ACC112 (cell line): ENCODE results near the gene IL21.
A peak's percentile ranks its signal among the peaks of the same experiment; 100 is the strongest.

Experiments used
- H2AFZ ChIP-seq: fragments of 200-600 bp; sonication (generic); one replicate; pipeline ENCODE4 v1.6.0; 2017; ENCODE audit warnings: antibody characterized with exemption, low read length; ENCODE audit not compliant: unreplicated experiment
- H3K27ac ChIP-seq: fragments of 200-600 bp; sonication (generic); 2 replicates; pipeline ENCODE4 v1.5.1; 2014; ENCODE audit warnings: low read depth, mild to moderate bottlenecking, antibody characterized with exemption, low read length, moderate library complexity
- H3K27me3 ChIP-seq: fragments of 200-600 bp; sonication (generic); 2 replicates; pipeline ENCODE4 v1.6.1; 2014; ENCODE audit warnings: mild to moderate bottlenecking, antibody characterized with exemption, low read length, moderate library complexity, mixed read lengths; ENCODE audit not compliant: insufficient read depth
- H3K36me3 ChIP-seq: fragments of 200-600 bp; sonication (generic); 2 replicates; pipeline ENCODE4 v1.6.1; 2016; ENCODE audit warnings: mild to moderate bottlenecking, antibody characterized with exemption, low read length, moderate library complexity, mixed read lengths; ENCODE audit not compliant: insufficient read depth
- H3K4me1 ChIP-seq: fragments of 200-600 bp; sonication (generic); one replicate; pipeline ENCODE4 v1.6.1; 2016; ENCODE audit warnings: low read length, mixed read lengths; ENCODE audit not compliant: insufficient read depth, unreplicated experiment, control insufficient read depth
- H3K4me3 ChIP-seq: fragments of 200-600 bp; sonication (generic); 2 replicates; pipeline ENCODE4 v1.5.1; 2014; ENCODE audit warnings: mild to moderate bottlenecking, low read depth, low read length
- H3K79me2 ChIP-seq: fragments of 200-600 bp; sonication (generic); one replicate; pipeline ENCODE4 v1.6.0; 2016; ENCODE audit warnings: low read length; ENCODE audit not compliant: control insufficient read depth, unreplicated experiment, insufficient read depth

The IL21 gene

GRCh38 chr4:122621016-122621507 lies at the start of gene IL21:
Gene IL21 (minus strand): TSS chr4:122621066. CDS start chr4:122621011, 55 bp downstream.
- no peak within 1 kb of the TSS for H2AFZ ChIP-seq
- H3K79me2 ChIP-seq, result no peaks in the 10 kb centered on the region
- no peaks in the 10 kb centered on the region for H3K27me3 ChIP-seq
- H3K4me3 ChIP-seq, result no peak within 1 kb of the TSS
- H3K36me3 ChIP-seq, result no peaks in the 10 kb centered on the region
- H3K4me1 ChIP-seq, result peaks cover 13% of the 10 kb centered on the region
- no peak within 1 kb of the TSS for H3K27ac ChIP-seq

DNA sequence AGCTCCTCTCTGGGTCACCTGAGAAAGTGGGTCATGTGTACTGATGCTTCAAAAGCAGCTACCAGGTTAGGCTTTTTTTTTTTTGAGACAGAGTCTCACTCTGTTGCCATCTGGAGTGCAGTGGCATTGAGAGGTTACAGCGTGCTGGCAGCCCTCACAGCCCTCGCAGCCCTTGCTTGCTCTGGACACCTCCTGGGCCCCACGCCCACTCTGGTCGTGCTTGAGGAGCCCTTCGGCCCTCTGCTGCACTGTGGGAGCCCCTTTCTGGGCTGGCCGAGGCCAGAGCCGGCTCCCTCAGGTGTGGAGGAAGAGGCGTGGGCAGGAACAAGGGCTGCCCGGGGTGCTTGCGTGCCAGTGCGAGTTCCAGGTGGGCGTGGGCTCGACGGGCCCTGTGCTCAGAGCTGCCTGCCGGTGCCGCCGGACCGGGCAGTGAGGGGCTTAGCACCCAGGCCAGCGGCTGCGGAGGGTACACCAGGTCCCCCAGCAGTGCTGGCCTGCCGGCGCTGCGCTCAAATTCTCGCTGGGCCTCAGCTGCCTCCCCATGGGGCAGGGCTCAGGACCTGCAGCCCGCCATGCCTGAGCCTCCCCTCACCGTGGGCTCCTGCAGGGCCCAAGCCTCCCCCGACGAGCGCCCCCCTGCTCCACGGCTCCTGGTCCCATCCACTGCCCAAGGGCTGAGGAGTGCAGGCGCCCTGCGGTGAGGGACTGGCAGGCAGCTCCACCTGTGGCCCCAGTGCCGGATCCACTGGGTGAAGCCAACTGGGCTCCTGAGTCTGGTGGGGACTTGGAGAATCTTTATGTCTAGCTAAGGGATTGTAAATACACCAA lies 49.3 kb upstream of the IL21 start:
- H3K4me3 ChIP-seq, result no peak overlapping the region
- no peaks in the 10 kb centered on the region for H3K27me3 ChIP-seq
- no peak overlapping the region for H3K27ac ChIP-seq
- H3K36me3 ChIP-seq, result no peaks in the 10 kb centered on the region
- peaks cover 35% of the 10 kb centered on the region for H3K4me1 ChIP-seq
- no peak overlapping the region for H2AFZ ChIP-seq
- no peaks in the 10 kb centered on the region for H3K79me2 ChIP-seq

- Histone ChIP-seq H3K4me3 (peak overlapping the region; percentile 1; the same call in 1 of the 2 replicates), H3K27me3 (no peaks in the 10 kb centered on the region), H3K27ac (peak overlapping the region; percentile 93), H3K79me2 (no peaks in the 10 kb centered on the region), H3K4me1 (peaks cover 49% of the 10 kb centered on the region), H2AFZ (peak overlapping the region; percentile 74), H3K36me3 (no peaks in the 10 kb centered on the region)
These were observed 47.4 kb upstream of the IL21 start for GRCh38 chr4:122668241-122668640.

DNA sequence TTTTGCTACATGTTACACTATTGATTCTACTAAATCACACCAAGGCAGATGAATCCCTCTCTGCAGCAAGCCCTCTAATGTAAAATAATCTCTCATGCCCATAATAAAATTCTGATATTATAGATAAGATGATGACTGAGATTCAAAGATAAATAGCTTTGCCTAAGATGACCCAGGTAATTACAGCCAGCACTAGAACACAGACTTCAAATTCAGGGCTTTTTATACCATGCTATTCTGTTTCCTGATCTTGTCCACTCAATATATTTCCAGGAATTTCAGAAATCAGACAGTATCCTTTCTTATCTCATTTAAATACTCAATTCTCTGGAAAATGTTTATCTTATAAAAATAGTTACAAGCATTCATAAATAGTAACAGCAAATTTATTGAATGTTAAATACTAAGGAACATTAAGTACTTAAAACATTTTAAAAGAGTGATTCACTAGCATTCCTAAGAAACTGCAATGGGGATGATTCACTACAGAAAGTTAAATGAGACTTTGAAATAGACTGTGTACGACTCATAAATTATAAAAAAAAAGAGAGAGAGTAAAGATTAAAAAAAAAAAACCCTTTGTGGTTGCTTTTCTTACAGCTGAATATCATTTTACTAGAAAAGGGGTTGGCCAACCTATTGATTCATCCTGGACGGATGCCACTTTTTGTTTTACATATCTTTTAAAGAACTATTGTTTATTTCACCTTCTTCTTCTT lies 45.8 kb upstream of the IL21 start:
- Histone ChIP-seq H3K27me3 (no peaks in the 10 kb centered on the region), H2AFZ (no peak overlapping the region), H3K4me1 (peaks cover 49% of the 10 kb centered on the region), H3K4me3 (peak overlapping the region; percentile 10; the same call in 1 of the 2 replicates), H3K36me3 (no peaks in the 10 kb centered on the region), H3K27ac (peak overlapping the region; percentile 93), H3K79me2 (no peaks in the 10 kb centered on the region)

GRCh38 chr4:122665161-122665929 lies 44.5 kb upstream of the IL21 start:
- H3K4me3 ChIP-seq, result no peak overlapping the region
- peak overlapping the region; percentile 93 for H3K27ac ChIP-seq
- no peaks in the 10 kb centered on the region for H3K36me3 ChIP-seq
- no peaks in the 10 kb centered on the region for H3K79me2 ChIP-seq
- no peaks in the 10 kb centered on the region for H3K27me3 ChIP-seq
- H2AFZ ChIP-seq, result peak overlapping the region; percentile 11
- peaks cover 49% of the 10 kb centered on the region for H3K4me1 ChIP-seq

DNA sequence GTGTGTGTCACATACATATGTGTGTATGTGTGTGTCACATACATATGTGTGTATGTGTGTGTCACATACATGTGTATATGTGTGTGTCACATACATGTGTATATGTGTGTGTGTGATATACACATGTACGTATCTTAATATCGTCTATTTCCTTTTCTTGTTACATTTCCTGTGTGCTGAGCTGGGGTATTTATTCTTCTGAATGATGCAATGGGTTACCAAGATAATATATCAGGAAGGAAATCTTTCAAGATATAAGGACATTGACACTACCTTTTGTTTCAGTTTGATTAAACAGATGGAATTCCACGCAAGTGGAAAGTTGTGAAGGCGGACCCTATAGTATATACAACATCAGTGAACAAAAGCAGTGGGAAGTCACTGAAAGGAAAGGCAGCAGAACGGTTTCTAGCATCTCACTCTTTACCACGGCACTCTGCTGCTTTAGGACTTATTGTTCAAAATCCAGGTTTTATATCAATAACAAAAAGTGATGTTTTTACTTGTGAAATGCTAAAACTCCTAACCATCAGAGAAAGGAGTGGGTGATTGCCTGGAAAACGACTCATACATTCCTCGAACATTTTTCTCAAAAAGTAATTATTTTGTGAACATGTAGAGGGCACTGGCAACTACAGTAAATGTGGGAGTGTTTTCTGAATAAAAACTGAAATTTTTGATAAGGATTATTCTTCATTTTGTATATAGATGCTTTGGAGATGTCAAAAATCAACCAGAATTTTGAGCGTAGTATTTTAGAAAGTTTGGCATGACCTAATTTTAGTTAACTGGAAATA lies 43.1 kb upstream of the IL21 start:
- H2AFZ ChIP-seq, result peak overlapping the region; percentile 63
- no peaks in the 10 kb centered on the region for H3K27me3 ChIP-seq
- H3K79me2 ChIP-seq, result no peaks in the 10 kb centered on the region
- H3K4me1 ChIP-seq, result peaks cover 49% of the 10 kb centered on the region
- H3K36me3 ChIP-seq, result no peaks in the 10 kb centered on the region
- peak overlapping the region; percentile 44 for H3K27ac ChIP-seq
- no peak overlapping the region for H3K4me3 ChIP-seq

DNA sequence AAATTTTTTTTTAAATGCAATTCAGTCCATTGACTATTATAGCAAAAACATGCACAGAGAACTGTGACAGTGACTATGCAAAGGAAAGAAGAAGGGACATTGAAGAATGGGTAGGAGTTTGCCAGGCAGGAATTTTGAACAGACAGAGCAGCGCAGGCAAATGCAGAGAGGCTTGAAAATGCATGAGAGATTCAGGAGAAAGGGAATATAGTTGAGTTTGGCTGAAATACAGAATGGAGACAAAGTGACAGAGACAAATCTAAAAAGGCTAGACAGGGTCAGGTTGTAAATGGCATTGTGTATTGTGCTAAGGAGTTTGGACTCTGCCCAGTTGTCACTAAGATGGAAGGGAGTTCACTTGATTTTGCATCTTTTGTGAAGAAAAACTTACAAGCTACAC lies 42.4 kb upstream of the IL21 start:
- H3K27me3 ChIP-seq, result no peaks in the 10 kb centered on the region

DNA sequence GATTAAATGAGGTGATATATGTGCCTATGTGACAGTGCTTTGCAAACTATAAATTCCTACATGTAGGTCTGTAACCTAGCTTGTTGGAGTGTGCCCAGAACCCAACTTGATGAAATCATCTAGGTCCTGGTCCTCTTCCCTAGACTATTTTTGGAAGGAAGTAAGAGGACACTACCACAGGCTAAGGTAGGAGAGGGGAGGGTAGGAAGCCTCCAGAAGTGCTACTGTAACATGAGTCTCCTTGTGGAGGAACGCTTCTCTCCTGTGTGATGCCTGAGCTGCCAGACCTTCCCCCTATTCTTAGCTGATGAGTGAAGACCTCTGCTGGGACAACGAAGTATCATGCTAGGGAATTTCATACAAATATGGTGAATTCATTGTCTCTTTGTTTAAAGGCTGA lies 41.8 kb upstream of the IL21 start:
- no peaks in the 10 kb centered on the region for H3K79me2 ChIP-seq
- no peak overlapping the region for H2AFZ ChIP-seq
- no peak overlapping the region for H3K27ac ChIP-seq
- H3K36me3 ChIP-seq, result no peaks in the 10 kb centered on the region
- H3K27me3 ChIP-seq, result no peaks in the 10 kb centered on the region
- H3K4me1 ChIP-seq, result peaks cover 36% of the 10 kb centered on the region
- H3K4me3 ChIP-seq, result no peak overlapping the region

More for the DNA sequence above, 42.4 kb upstream of the IL21 start:
- Histone ChIP-seq H3K36me3 (no peaks in the 10 kb centered on the region), H2AFZ (no peak overlapping the region), H3K27ac (no peak overlapping the region), H3K79me2 (no peaks in the 10 kb centered on the region), H3K4me1 (peaks cover 42% of the 10 kb centered on the region), H3K4me3 (no peak overlapping the region)

- Histone ChIP-seq H2AFZ (no peak overlapping the region), H3K4me3 (no peak overlapping the region), H3K79me2 (no peaks in the 10 kb centered on the region), H3K27me3 (no peaks in the 10 kb centered on the region), H3K4me1 (peaks cover 27% of the 10 kb centered on the region), H3K36me3 (no peaks in the 10 kb centered on the region), H3K27ac (no peak overlapping the region)
These were observed 40.6 kb upstream of the IL21 start for GRCh38 chr4:122661176-122662160.
